ENCODE measurements around the gene PRKAR2B.

DNA sequence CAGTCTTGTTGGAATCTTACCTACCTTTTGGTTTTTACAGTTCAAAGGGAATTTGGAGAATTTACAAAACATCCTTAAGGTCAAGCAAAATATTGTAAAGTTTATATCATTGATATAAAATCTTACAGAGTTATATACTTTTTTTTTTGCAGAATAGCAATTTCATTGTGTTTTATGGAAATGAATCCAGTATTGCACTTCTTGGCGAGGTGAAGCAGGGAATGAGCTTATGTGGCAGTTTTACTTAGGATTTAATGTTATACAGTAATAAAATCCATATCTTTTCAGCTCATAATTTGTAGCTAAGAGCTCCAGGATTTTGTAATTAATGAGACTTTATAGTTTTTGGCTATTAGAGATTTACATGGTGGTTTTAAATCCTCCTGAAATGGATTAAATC, 5.0 kb downstream of the PRKAR2B start:
- TF ChIP-seq, protein P1, sequence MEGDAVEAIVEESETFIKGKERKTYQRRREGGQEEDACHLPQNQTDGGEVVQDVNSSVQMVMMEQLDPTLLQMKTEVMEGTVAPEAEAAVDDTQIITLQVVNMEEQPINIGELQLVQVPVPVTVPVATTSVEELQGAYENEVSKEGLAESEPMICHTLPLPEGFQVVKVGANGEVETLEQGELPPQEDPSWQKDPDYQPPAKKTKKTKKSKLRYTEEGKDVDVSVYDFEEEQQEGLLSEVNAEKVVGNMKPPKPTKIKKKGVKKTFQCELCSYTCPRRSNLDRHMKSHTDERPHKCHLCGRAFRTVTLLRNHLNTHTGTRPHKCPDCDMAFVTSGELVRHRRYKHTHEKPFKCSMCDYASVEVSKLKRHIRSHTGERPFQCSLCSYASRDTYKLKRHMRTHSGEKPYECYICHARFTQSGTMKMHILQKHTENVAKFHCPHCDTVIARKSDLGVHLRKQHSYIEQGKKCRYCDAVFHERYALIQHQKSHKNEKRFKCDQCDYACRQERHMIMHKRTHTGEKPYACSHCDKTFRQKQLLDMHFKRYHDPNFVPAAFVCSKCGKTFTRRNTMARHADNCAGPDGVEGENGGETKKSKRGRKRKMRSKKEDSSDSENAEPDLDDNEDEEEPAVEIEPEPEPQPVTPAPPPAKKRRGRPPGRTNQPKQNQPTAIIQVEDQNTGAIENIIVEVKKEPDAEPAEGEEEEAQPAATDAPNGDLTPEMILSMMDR (IDR thresholded peaks at IDR 0.05), result no peak
- no peak for TF ChIP-seq POLR2A (IDR thresholded peaks at IDR 0.05)

Data from Peyer's patch (tissue), 4 donors.